ENCODE measurements around the gene SLC15A4. TPM values are rescaled to one million over a fixed set of nuclear protein-coding genes. Genes with fewer than 3 reads are reported as not detected.

The SLC15A4 gene
- total RNA-seq, 1 experiment from 2014 or later: 21.6 TPM

DNA sequence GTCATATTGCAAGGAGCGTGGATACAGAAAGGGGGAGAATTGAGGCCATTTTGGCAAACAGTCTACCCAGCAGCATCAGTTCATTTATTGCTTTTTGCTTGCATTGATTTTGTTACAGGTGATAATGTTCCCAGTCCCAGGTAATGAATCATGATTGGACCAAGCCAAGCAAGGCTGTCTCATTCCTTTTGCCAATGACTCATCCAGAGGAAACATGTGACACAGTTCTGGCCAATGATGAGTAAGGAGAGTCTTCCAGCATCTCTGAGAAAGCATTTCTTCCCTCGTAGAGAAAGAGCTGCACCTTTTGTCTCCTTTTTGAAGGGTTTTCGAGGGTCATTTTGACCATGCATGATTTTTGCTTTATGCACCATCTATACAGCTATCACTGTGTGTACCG, 68.2 kb downstream of the SLC15A4 start:
- Histone ChIP-seq H4K91ac (ENCODE audit: insufficient read length, low read depth, low read length) (no peak overlapping the region), H2AFZ (ENCODE audit: low read length) (no peak overlapping the region), H3K56ac (ENCODE audit: insufficient read length, low read depth, low read length) (no peak overlapping the region), H3K27ac (ENCODE audit: insufficient read length, low read depth, low read length) (no peak overlapping the region), H2BK5ac (ENCODE audit: insufficient read length, low read length) (no peak overlapping the region), H3K23ac (ENCODE audit: insufficient read length, low read depth, low read length) (no peak overlapping the region), H3K9ac (ENCODE audit: extremely low read depth, insufficient read length, low read length) (no peak overlapping the region), H4K5ac (ENCODE audit: insufficient read length, low read depth, low read length) (no peak overlapping the region), H3K27me3 (ENCODE audit: insufficient read depth, low read length) (no peaks in the 10 kb centered on the region; the same call in 1 of the 2 replicates), H3K79me2 (ENCODE audit: insufficient read depth, low read length) (no peaks in the 10 kb centered on the region), H3K18ac (ENCODE audit: insufficient read length, low read depth, low read length) (no peak overlapping the region), H2AK5ac (ENCODE audit: insufficient read length, low read length) (no peak overlapping the region), H3K9me3 (ENCODE audit: control insufficient read depth, low read depth, low read length) (no peaks in the 10 kb centered on the region), H3K4me1 (ENCODE audit: insufficient read depth, low read length) (no peaks in the 10 kb centered on the region), H3K79me1 (ENCODE audit: insufficient read depth, low read depth, low read length, poor library complexity, severe bottlenecking) (no peaks in the 10 kb centered on the region), H3K23me2 (ENCODE audit: insufficient read length, low read depth, low read length, poor library complexity, severe bottlenecking) (no peaks in the 10 kb centered on the region), H4K20me1 (ENCODE audit: control insufficient read depth, insufficient read depth, insufficient read length) (no peaks in the 10 kb centered on the region), H2BK12ac (ENCODE audit: insufficient read length, low read depth, low read length) (no peak overlapping the region), H3K14ac (ENCODE audit: insufficient read depth, low read length) (no peak overlapping the region), H2BK120ac (ENCODE audit: low read depth, low read length, poor library complexity, severe bottlenecking) (no peak overlapping the region), H3K4ac (ENCODE audit: low read depth, low read length) (no peak overlapping the region), H4K8ac (replicated peaks; ENCODE audit: insufficient read length, low read depth, low read length) (no peak overlapping the region), H2BK15ac (ENCODE audit: low read depth, low read length) (no peak overlapping the region), H3T11ph (ENCODE audit: low read length) (no peak overlapping the region), H3K4me2 (ENCODE audit: insufficient read depth, insufficient read length, low read length) (no peak overlapping the region), H2BK20ac (ENCODE audit: low read depth, low read length, poor library complexity, severe bottlenecking) (no peak overlapping the region)
- peaks cover 0 to 7% (median 0%) of the 10 kb centered on the region in 3 experiments; a peak in 3 of 7 replicates for H3K36me3 Mint-ChIP-seq (ENCODE audit: insufficient read depth in 1 of 3, low read depth in 3 of 3)
- H3K4me1 Mint-ChIP-seq: peaks cover 3 to 15% of the 10 kb centered on the region in 2 experiments
- H3K27ac Mint-ChIP-seq: no peak overlapping the region
- peaks cover 19% of the 10 kb centered on the region for H3K27me3 Mint-ChIP-seq (ENCODE audit: low read depth)
- no CpG with 5 or more reads among the region's 4 CpGs for WGBS (ENCODE audit: extremely low coverage, insufficient read length, low lambda C conversion rate)
- no peak for TF ChIP-seq CTCF (conservative IDR thresholded peaks at IDR 0.05)
- H3K9me3 Mint-ChIP-seq: peaks cover 6% of the 10 kb centered on the region in 2 experiments; a peak in 2 of 5 replicates
- no peak for DNase-seq
- no peak overlapping the region for H3K4me3 Mint-ChIP-seq
